VCaP (cell line): ENCODE data around the gene CTNND2.

ENCODE experiments used
- H3K27ac ChIP-seq: fragments of 450-650 bp; 2 replicates; pipeline ENCODE4 v1.5.1; 2017
- CTCF ChIP-seq: fragments of 450-650 bp; conservative IDR thresholded peaks from 2 replicates; pipeline ENCODE4 v1.5.1; 2017; ENCODE audit warnings: mild to moderate bottlenecking, moderate library complexity

Gene CTNND2

GRCh38 chr5:11681796-11682195 is 222.4 kb downstream of the CTNND2 start:
- H3K27ac ChIP-seq: no peak overlapping the region
- no peak for TF ChIP-seq CTCF

- no peak overlapping the region for H3K27ac ChIP-seq
- TF ChIP-seq CTCF: no peak
These were observed 224.6 kb downstream of the CTNND2 start for GRCh38 chr5:11679676-11680075.

- H3K27ac ChIP-seq: no peak overlapping the region
- no peak for TF ChIP-seq CTCF
These were observed 229.1 kb downstream of the CTNND2 start for GRCh38 chr5:11675184-11675583.

GRCh38 chr5:11672385-11673085 is 231.7 kb downstream of the CTNND2 start:
- H3K27ac ChIP-seq: no peak overlapping the region
- no peak for TF ChIP-seq CTCF

- no peak overlapping the region for H3K27ac ChIP-seq
- no peak for TF ChIP-seq CTCF
These were observed 245.9 kb downstream of the CTNND2 start for GRCh38 chr5:11658376-11658775.

GRCh38 chr5:11656916-11657315 is 247.3 kb downstream of the CTNND2 start:
- TF ChIP-seq CTCF: no peak
- H3K27ac ChIP-seq: no peak overlapping the region

GRCh38 chr5:11655681-11656080 is 248.6 kb downstream of the CTNND2 start:
- H3K27ac ChIP-seq: no peak overlapping the region
- TF ChIP-seq CTCF: no peak
